ENCODE results near the gene MYL3. TPM values are rescaled to one million over a fixed set of nuclear protein-coding genes. Genes with fewer than 3 reads are reported as not detected.

MYL3 gene
- total and polyA plus RNA-seq, 2 experiments from 2014 or later, result not detected

- TF ChIP-seq, protein P1, sequence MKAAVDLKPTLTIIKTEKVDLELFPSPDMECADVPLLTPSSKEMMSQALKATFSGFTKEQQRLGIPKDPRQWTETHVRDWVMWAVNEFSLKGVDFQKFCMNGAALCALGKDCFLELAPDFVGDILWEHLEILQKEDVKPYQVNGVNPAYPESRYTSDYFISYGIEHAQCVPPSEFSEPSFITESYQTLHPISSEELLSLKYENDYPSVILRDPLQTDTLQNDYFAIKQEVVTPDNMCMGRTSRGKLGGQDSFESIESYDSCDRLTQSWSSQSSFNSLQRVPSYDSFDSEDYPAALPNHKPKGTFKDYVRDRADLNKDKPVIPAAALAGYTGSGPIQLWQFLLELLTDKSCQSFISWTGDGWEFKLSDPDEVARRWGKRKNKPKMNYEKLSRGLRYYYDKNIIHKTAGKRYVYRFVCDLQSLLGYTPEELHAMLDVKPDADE (IDR thresholded peaks at IDR 0.05), result no peak
- TF ChIP-seq, protein P2, sequence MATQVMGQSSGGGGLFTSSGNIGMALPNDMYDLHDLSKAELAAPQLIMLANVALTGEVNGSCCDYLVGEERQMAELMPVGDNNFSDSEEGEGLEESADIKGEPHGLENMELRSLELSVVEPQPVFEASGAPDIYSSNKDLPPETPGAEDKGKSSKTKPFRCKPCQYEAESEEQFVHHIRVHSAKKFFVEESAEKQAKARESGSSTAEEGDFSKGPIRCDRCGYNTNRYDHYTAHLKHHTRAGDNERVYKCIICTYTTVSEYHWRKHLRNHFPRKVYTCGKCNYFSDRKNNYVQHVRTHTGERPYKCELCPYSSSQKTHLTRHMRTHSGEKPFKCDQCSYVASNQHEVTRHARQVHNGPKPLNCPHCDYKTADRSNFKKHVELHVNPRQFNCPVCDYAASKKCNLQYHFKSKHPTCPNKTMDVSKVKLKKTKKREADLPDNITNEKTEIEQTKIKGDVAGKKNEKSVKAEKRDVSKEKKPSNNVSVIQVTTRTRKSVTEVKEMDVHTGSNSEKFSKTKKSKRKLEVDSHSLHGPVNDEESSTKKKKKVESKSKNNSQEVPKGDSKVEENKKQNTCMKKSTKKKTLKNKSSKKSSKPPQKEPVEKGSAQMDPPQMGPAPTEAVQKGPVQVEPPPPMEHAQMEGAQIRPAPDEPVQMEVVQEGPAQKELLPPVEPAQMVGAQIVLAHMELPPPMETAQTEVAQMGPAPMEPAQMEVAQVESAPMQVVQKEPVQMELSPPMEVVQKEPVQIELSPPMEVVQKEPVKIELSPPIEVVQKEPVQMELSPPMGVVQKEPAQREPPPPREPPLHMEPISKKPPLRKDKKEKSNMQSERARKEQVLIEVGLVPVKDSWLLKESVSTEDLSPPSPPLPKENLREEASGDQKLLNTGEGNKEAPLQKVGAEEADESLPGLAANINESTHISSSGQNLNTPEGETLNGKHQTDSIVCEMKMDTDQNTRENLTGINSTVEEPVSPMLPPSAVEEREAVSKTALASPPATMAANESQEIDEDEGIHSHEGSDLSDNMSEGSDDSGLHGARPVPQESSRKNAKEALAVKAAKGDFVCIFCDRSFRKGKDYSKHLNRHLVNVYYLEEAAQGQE (IDR thresholded peaks at IDR 0.05; ENCODE audit: unreplicated experiment), result no peak
- TF ChIP-seq, protein P3, sequence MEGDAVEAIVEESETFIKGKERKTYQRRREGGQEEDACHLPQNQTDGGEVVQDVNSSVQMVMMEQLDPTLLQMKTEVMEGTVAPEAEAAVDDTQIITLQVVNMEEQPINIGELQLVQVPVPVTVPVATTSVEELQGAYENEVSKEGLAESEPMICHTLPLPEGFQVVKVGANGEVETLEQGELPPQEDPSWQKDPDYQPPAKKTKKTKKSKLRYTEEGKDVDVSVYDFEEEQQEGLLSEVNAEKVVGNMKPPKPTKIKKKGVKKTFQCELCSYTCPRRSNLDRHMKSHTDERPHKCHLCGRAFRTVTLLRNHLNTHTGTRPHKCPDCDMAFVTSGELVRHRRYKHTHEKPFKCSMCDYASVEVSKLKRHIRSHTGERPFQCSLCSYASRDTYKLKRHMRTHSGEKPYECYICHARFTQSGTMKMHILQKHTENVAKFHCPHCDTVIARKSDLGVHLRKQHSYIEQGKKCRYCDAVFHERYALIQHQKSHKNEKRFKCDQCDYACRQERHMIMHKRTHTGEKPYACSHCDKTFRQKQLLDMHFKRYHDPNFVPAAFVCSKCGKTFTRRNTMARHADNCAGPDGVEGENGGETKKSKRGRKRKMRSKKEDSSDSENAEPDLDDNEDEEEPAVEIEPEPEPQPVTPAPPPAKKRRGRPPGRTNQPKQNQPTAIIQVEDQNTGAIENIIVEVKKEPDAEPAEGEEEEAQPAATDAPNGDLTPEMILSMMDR (conservative IDR thresholded peaks at IDR 0.05; ENCODE audit: low read depth in 2 of 2), result no peak
- TF ChIP-seq NANOG (IDR thresholded peaks at IDR 0.05; ENCODE audit: borderline replicate concordance) (no peak), EZH2 (IDR thresholded peaks at IDR 0.05; ENCODE audit: low read depth, unreplicated experiment) (no peak), ZNF114 (CRISPR knock-in tag; IDR thresholded peaks at IDR 0.05) (no peak), POLR2AphosphoS5 (IDR thresholded peaks at IDR 0.05; ENCODE audit: low read depth) (no peak), JUNB (IDR thresholded peaks at IDR 0.05; ENCODE audit: unreplicated experiment) (no peak)
Measured at GRCh38 chr3:46901061-46901460, 37.8 kb upstream of the MYL3 start (continued).

- Histone ChIP-seq H2AFZ (no peak overlapping the region), H3K27ac (ENCODE audit: low read depth) (no peak overlapping the region), H3K79me2 (replicated peaks; ENCODE audit: insufficient read depth) (no peaks in the 10 kb centered on the region), H3K36me3 (ENCODE audit: insufficient read depth) (no peaks in the 10 kb centered on the region), H3K4me2 (no peak overlapping the region), H3K4me1 (ENCODE audit: insufficient read depth) (no peaks in the 10 kb centered on the region), H3F3A (replicated peaks; ENCODE audit: low read depth) (no peaks in the 10 kb centered on the region), H3K27me3 (ENCODE audit: insufficient read depth) (peaks cover 19% of the 10 kb centered on the region), H3K9me2 (ENCODE audit: insufficient read depth) (no peaks in the 10 kb centered on the region), H4K20me1 (replicated peaks; ENCODE audit: insufficient read depth) (0 out of 2 replicates have a peak, but pooled peaks cover 3% of the 10 kb centered on the region), H3K4me3 (no peak overlapping the region)
- DNase-seq (ENCODE audit: low spot score) (no peak), ATAC-seq (no peak)
- H3K4me1 Mint-ChIP-seq, result peaks cover 8% of the 10 kb centered on the region; the same call in 2 of the 3 replicates
- no peaks in the 10 kb centered on the region for H3K9me3 Mint-ChIP-seq
- no peak overlapping the region for H3K27ac Mint-ChIP-seq
- H3K27me3 Mint-ChIP-seq (ENCODE audit: insufficient read depth, low read depth, poor library complexity), result peaks cover 25% of the 10 kb centered on the region
- no peaks in the 10 kb centered on the region for H3K36me3 Mint-ChIP-seq (ENCODE audit: low read depth)
- H3K4me3 Mint-ChIP-seq, result no peak overlapping the region
- TF ChIP-seq, protein P4, sequence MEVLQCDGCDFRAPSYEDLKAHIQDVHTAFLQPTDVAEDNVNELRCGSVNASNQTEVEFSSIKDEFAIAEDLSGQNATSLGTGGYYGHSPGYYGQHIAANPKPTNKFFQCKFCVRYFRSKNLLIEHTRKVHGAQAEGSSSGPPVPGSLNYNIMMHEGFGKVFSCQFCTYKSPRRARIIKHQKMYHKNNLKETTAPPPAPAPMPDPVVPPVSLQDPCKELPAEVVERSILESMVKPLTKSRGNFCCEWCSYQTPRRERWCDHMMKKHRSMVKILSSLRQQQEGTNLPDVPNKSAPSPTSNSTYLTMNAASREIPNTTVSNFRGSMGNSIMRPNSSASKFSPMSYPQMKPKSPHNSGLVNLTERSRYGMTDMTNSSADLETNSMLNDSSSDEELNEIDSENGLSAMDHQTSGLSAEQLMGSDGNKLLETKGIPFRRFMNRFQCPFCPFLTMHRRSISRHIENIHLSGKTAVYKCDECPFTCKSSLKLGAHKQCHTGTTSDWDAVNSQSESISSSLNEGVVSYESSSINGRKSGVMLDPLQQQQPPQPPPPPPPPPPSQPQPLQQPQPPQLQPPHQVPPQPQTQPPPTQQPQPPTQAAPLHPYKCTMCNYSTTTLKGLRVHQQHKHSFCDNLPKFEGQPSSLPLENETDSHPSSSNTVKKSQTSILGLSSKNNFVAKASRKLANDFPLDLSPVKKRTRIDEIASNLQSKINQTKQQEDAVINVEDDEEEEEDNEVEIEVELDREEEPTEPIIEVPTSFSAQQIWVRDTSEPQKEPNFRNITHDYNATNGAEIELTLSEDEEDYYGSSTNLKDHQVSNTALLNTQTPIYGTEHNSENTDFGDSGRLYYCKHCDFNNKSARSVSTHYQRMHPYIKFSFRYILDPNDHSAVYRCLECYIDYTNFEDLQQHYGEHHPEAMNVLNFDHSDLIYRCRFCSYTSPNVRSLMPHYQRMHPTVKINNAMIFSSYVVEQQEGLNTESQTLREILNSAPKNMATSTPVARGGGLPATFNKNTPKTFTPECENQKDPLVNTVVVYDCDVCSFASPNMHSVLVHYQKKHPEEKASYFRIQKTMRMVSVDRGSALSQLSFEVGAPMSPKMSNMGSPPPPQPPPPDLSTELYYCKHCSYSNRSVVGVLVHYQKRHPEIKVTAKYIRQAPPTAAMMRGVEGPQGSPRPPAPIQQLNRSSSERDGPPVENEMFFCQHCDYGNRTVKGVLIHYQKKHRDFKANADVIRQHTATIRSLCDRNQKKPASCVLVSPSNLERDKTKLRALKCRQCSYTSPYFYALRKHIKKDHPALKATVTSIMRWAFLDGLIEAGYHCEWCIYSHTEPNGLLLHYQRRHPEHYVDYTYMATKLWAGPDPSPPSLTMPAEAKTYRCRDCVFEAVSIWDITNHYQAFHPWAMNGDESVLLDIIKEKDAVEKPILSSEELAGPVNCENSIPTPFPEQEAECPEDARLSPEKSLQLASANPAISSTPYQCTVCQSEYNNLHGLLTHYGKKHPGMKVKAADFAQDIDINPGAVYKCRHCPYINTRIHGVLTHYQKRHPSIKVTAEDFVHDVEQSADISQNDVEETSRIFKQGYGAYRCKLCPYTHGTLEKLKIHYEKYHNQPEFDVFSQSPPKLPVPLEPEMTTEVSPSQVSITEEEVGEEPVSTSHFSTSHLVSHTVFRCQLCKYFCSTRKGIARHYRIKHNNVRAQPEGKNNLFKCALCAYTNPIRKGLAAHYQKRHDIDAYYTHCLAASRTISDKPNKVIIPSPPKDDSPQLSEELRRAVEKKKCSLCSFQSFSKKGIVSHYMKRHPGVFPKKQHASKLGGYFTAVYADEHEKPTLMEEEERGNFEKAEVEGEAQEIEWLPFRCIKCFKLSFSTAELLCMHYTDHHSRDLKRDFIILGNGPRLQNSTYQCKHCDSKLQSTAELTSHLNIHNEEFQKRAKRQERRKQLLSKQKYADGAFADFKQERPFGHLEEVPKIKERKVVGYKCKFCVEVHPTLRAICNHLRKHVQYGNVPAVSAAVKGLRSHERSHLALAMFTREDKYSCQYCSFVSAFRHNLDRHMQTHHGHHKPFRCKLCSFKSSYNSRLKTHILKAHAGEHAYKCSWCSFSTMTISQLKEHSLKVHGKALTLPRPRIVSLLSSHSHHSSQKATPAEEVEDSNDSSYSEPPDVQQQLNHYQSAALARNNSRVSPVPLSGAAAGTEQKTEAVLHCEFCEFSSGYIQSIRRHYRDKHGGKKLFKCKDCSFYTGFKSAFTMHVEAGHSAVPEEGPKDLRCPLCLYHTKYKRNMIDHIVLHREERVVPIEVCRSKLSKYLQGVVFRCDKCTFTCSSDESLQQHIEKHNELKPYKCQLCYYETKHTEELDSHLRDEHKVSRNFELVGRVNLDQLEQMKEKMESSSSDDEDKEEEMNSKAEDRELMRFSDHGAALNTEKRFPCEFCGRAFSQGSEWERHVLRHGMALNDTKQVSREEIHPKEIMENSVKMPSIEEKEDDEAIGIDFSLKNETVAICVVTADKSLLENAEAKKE (CRISPR knock-in tag; IDR thresholded peaks at IDR 0.05), result no peak
- TF ChIP-seq EZH2phosphoT487 (IDR thresholded peaks at IDR 0.05; ENCODE audit: unreplicated experiment) (no peak), ZNF114 (CRISPR knock-in tag; IDR thresholded peaks at IDR 0.05) (no peak), NANOG (IDR thresholded peaks at IDR 0.05; ENCODE audit: borderline replicate concordance) (no peak), ZNF331 (CRISPR knock-in tag; IDR thresholded peaks at IDR 0.05; ENCODE audit: low read depth) (no peak), STAT1 (IDR thresholded peaks at IDR 0.05; ENCODE audit: unreplicated experiment) (no peak), JUNB (IDR thresholded peaks at IDR 0.05; ENCODE audit: unreplicated experiment) (no peak)
Measured at GRCh38 chr3:46900356-46900755, 37.1 kb upstream of the MYL3 start.
